GM21619 (cell line): ENCODE data around the gene B3GALT6.

Source experiments
- ATAC-seq: cut with Tn5 transposase; IDR thresholded peaks from one replicate; pipeline ENCODE4 v1.9.1; 2021; ENCODE audit not compliant: unreplicated experiment

The B3GALT6 gene

DNA sequence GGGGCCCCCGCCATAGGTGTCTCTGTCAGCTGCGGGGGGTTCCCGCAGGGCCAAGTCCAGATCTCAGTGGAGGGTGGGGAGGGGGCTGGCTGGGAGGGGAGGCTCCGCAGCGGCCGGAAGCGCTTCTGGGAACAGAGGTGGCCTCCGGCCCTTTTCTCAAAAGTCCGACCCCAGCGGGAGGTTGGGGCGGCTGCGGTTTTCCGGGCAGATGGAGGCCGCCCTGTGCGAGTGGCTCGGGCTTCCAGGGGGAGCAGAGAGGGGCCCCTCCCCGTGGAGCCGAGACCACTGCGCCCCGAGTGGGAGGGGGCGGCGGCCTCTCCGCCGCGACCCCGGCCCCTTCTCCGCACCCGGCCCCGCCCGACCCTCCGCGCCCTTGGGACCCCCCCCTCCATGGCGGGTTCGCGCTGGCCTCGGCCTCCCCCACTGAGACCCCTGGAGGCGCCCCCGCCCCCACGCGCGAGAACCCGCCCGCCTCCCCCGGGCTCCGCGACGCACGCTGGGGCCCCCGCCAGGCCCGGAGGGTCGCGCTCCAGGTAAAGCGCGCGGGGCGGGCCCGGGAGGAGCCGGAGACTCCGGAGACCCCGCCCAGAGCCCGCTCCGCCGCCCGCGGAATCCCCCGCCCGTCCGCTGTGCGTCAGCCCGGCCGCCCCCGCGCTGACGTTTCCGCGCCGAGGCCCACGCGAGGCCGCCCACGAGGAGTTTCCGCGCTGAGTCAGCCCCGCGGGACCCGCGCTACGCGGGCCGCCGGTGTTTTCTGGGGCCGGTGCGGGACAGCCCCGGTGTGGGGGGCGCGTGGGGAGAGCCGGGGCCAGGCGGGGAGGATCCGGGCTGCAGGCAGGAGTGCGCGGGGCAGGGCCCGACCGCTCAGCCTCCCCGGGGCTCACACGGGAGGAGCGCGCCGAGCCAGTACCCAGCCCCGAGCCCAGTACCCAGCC, 30.9 kb upstream of the B3GALT6 start:
- no peak for ATAC-seq

DNA sequence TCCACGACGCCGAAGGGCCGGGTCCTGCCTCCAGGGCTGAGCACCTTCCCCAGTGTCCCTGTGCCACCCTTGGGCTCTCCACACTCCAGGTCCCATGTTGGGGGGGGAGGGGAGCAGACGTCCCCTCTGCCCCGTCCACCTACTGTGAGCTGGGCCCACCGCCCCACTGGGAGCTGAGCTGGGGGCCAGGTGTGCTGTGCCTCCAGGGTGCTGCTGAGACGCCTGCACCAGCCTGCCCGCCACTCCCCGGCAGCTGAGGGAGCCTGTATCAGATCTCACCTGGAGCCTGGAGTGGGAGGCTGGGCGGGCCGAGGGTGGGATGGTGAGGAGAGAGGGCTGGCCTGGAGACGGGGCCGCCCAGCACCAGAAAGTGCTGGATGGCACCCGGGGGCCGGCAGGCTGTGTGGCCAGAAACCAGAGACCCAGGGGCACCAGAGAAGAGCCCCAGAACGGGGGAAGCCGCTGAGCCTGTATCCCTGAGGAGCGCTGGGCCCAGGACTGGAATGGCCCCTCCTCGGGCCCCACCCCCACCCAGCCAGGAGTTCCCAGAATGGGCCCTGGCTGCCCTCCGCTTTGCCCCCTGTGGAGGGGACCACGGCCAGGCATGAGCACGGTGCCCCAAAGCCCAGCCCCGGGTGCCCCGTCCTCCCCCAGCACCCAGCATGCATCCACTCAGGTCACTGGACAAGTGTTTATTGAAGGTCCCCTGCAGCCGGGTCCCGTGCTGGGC, 29.0 kb upstream of the B3GALT6 start:
- ATAC-seq, result no peak

DNA sequence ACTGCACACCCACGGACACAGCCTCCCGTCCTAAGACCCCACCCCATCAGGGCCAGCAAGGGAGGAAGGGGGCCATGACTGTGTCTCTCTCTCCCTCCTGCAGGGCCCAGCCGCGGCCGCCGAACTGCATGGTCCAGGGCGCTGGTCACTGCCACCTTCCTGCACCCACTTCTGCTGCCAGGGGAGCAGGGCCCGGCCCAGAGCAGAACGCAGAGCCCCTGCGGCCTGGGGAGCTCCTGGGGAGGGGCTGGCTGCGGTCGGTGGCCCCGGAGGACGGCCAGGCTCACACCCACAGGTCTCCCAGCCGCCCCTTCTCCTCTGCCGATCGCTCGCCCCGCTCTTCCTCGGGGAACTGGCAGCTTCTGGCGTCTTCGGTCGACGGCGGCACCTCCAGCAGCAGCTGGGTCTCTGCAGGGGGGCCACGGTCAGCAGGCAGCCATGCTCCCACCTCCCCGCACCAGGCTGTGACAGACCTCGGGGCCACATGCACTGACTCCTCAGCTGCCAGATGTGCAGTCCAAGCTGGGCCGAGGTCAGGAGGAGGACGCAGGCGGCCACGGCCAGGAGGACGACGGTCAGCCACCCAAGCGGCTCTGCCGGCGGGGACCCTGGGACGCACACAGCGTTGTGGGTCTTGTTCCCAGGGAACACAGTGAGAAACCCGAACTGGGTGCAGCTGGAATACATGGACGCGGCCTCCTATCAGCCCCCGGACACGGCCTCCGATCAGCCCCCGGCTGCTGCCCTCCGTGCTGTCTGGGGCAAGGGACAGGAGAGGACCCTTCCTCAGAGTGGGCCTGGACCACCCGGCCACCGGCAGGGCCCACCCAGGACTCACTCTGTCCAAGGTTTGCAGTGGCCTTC, 28.2 kb upstream of the B3GALT6 start:
- no peak for ATAC-seq

DNA sequence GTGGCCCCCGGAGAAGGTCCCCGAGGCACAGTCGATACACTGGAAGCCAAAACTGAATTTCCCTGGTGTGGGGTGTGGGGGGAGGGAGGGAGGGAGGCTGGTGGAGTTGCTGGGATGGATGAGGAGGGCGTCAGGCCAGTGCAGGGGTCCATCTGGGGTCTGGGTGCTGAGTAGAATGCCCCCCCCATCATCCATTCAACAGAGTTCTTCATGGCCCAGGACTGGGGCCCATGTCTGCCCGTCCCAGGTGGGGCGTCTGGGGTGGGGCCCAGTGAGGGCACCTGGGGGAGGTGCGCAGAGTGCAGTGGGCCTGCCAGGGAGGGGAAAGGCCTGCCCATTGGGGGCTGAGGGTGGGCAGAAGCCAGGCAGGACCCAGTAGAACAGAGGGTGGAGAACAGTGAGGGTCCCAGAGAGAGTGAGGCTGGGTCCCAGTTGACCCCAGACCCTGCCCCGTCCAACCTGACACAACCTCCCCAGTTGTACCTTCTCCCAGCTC, 27.6 kb upstream of the B3GALT6 start:
- no peak for ATAC-seq

DNA sequence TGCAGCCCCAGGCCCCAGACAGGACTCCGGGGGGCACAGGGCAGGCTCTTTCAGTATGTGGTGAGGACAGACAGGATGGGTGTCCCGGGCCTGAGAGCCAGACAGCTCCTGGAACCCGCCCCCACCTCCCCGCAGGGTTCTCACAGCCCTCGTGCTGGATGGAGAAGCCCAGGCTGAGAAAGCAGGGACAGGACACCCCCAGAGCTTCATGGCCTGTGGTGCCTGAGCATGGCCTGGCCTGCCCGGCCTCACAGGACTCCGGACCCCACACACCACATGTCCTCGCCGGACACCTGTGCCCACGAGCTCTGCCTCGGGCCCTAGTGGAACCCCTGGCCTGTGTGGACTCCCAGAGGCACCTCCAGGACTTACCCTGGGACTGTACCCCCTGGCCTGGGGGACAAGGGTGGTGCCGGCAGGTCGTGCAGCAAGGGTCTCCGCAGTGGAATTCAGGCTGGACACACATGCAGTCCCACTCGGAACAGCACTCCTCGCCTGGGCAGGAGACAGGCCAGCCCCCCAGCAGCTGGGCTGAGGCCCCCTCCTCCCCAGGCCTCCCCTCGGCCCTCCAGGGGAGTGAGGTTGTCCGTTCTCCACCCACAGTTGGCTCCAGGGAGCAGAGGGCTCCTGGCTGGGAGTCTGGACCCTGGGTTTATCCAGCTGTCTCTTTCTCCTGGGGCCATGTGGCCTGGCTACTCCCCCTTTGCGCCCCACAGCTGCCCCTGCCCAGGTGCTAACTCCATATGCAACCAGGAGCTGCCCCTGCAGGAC, 26.9 kb upstream of the B3GALT6 start:
- ATAC-seq, result no peak

DNA sequence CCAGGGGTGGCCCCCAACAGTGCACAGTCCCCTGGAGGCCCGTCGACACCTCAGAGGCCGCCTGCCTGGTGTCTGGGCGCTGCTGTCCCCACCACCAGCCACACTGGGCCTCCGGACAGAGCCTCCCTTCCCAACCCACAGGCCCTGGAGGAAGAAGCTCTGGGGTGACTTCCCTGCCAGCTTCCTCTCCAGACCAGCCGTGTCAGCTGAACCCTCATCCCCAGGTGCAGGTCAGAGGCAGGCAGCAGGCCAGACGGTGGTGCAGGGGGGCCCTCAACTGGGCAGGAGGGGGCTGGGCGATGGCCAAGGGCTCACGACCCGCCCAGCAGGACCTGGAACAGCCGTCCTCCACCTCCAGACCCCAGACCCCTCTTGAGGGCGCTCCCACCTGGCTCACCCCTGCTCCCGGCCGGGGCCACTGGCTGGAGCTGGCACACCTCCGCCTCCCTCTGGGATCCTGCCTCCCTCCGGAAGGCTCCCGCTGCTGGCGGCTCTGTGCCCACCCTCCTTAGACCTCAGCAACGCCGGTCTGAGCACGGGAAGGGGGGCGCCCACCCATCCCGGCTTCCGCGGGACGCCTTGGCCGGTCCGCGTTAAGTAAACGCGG, 26.2 kb upstream of the B3GALT6 start:
- ATAC-seq, result no peak

DNA sequence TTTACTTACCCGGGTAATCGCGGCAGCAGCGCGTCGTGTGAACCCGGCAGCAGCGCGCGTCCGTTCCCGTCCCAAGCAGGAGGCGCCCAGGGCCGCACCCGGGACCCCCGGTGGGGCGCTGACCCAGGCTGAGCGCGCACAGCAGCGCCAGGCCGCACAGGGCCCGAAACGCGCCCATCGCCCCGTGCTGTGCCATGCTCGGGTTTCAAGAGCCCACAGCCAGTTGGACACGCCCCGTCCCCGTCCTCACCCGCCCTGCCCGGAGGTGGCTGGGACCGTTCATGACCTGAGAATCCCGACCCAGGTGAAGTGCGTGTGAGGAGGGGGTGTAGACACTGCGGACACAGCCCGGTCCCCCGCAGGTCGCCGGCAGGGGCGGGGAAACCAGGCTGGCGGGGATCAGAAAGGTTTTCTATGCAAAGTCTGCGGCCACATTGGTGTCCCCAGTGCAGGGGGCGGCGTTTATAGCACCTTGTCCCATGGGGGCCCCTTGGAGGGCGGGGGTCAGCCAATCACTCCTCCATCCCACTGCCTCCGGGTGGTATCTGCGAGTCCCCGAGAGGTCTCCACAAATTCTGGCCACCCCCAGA, 25.6 kb upstream of the B3GALT6 start, which contains the start of gene TNFRSF18:
Gene TNFRSF18, minus strand, starts transcription at position 217 of the 590 bp plus-strand sequence. Its CDS starts 21 bp downstream, at position 196.
- no peak for ATAC-seq

DNA sequence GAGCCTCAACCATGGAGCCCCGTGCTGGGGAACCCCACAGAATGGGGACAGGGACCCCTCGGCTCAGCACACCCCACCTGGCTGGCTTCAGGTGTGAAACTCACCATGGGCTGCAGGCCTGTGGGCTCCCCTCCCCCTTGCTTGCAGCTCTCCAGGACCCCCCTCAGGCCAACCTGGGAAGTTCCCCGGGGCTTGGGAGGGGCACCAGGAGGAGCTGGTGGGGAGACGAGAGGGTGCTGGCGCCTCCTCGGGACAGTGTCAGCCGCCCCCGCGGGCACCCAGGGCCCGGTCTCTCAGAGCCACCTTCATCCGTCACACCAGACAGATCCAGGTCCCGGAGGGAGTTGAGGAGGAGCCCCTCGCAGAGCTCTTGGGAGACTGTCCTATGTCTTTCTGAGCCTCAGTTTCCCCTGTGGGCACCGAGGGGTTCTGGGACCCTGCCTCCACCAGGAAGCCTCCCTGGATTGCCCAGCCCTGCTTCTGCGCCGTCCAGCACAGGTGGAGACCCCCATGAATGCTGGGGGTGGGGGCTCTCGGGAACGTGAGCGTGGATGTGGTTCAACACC, 25.0 kb upstream of the B3GALT6 start:
- ATAC-seq, result no peak

DNA sequence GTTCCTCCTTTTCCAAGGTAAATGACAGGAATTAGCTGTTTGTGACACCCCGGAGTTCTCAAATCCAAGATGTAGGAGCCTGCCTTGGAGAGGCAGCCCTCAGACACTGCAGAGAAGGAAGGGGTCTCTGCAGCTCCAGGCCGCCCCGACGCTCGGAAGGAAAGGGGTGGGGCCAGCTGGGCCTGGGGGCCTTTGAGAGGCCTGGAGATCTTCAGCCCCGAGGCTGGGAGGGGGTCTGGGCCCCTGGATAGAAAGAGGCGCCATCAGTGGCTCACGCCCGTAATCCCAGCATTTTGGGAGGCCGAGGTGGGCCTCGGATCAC, 24.5 kb upstream of the B3GALT6 start:
- ATAC-seq, result no peak

DNA sequence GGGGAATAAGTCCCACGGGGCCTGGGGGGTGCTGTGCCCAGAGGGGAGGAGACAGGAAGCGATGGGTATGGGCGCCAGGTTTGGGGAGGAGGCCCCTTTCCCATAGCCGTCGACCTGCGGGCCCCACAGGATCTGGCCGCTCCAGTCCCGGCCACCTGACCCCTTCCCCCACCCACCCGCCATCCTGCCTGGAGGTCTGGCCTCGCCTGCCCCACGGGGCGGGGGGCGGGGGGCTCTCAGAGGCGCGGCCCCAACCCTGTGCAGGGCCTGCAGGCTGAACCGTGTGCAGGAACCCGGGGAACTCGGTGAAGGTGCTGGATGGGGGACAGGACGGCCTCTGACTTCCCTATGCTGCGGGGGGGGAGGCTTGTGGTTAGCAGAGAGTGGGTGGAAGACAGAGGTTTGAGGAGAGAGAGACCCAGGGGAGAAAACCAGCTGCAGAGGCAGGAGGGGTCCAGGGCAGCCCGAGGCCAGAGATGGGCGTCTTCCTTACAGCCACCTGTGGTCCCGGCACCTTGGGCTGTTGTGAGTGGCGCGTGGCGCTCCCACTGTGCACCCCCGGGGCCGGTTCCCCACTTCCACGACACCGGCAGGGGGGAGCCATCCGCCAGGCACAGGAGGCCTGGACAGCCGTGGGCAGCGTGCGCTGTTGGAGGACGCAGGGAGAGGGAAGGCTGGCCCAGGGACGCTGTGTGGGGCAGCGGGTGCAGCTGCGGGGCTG, 23.2 kb upstream of the B3GALT6 start:
- no peak for ATAC-seq

DNA sequence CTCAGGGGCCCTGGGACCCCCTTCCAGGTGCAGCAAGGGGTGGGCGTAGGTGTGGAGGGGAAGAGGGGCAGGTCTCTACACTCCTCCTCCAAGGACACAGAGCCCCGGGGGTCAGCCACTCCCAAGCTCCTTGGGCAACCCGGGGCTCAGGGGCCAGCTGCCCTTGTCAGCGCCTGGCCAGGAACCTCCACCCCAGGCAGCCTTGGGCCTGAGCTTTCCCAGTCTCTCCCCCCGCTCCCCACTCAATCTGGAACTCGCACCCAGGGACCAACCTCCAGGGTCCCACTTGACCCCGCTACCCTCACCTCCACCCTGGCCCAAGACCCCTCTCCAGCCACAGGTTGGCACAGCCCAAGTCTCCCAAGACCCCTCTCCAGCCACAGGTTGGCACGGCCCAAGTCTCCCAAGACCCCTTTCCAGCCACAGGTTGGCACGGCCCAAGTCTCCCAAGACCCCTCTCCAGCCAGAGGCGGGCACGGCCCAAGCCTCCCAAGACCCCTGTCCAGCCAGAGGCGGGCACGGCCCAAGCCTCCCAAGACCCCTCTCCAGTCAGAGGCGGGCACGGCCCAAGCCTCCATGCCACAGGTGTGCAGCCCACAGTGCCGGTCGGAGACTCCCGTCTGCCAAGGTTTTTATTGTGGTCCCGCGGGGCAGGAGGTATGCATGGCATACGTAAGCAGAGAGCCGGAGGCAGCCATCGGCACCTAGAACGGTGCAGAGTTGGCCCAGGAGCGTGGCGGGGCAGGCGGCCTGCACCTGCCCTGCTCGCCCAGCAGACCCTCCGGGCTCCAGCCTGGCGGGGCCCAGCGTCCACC, 21.1 kb upstream of the B3GALT6 start:
- no peak for ATAC-seq

DNA sequence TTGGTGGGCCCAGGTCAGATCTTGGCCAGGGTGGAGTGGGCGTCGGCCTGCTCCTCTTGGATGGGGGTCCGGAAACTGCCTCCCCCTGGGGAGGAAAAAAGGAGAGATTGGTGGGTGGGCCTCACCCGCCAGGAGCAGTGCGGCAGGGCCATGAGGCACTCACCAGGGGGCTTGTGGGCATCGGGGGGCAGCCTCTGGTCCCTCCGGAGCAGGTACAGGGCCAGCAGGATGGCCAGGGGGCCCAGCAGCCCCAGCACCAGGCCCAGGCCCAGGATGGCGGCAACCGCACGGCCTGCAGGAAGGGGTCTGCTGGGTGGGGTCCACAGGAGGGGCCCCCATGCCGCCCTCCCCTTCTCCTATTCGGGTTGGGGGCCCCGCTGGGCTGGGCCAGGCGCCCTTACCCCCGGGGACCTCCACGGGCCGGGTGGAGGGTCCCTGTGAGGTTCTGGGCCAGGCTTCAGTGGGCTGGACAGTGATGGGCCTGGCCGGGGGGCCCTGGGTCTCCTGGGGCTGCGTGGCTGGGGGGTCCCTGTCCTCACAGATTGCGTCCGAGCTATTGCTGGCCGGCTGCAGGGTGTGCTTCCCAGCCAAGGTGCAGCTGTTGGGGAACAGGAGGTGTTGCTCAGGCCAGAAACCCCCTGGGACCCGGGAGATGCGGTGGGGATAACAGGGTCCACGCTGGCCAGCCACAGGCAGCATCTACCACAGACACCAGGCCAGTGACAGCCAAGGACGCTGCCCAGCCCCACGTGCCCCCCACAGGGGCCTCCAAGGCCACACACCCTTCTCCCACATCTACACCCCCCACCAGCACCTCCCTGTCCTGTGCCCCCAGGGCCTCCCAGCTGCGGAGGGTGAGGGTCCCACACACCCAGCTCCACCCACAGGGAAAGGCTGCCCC, 20.2 kb upstream of the B3GALT6 start:
- no peak for ATAC-seq

DNA sequence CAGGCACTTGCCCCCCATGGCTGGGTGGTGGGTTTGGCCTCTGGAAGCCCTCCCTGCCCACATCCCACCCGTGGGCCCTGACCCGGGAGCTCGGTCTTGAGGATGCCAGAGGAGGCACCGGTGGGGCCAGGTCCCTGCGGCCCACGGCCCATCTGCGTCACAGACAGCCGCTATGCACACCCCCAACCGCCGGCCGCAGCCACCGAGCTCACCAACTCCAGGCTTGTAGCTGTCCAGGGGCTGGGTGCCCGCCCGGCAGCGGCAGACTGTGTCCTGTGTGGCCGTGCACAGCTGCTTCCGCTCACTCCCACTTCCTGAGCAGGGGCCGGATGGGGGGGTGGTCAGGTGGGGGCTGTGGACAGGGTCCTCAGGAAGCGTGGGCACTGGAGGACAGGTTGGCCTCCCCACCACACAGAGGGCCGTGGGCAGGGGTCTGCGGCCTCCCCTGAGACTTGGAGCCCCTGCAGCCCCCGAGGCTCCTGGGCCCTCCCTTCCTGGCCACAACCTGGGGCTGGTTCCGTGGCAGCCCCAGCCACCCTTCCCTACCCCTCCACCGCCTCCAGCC, 19.2 kb upstream of the B3GALT6 start:
- ATAC-seq, result no peak

DNA sequence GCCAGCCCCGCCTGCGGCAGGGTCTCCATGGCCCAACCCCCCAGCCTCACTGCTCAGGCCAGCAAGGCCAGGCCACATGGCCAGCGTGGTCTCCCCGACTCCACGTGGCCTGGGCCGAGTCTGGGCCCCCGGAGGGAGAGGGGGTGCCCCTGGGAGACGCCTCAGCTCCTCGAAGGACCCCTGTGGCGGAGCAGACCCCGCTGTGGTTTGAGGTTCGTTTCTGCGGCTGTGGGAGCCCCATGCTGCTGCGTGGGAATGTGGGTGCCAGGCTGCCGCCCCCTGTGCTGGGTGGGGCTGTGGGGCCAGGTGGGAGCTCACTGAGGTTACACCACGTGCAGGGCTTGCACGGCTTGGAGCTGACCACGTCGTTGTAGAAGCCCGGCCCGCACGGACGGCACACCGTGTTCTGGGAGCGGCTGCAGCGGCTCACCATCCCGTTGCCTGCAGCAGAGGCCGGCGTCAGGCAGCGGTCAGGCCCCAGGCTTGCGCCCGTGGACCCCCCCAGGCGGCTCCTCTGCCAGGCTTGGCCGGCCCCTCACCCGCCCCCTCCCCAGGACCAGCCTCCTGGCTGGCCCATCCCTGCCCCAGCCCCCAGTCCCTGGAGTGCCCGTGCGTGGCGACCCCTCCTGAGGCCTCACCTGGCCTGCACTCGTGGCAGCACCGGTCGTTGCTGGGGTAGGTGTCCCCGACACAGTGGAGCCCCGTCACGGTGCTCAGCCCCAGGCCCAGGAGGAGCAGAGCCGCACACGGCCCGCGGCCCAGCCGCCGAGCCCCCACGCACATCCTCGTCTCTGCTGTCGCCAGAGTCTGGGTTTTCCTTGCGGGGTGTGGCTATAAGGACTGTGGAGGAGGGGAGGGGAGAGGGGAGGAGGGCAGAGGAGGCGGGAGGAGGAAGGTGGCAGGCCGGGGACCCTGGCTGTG, 18.4 kb upstream of the B3GALT6 start, which contains the start of gene TNFRSF4:
Gene TNFRSF4, minus strand, starts transcription at position 809 of the 921 bp plus-strand sequence. Its CDS starts 26 bp downstream, at position 783.
- no peak for ATAC-seq

DNA sequence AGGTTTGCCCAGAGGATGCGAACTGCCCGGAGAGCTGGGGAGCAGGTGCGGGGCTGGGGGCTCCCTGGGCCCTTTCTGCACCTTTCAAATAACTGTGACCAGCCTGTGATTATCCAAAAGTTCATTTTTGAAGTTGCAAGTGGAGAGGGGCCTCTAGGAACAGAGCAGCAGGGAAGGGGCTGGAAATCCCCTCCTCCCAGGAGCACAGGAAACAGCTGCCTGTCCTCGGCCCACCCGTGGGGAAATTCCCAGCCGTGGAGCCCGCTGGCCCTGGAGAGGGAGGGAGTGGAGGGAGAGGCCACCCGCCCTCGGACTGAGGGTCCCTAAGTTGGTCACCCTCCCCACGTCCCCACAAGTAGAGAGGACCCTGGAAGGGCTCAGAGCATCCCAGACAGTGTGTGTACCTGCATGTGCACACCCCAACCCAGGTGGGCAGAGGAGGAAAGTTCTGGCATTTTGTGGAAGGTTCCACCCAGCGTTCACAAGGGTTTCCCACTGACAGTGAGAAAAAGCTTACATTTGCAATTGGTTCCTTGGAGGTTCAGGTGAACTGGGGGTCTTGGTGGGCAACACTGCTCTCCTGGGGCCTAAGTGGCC, 16.9 kb upstream of the B3GALT6 start:
- ATAC-seq, result no peak
